GM18507 (cell line): ENCODE results near the gene TSPAN19.
"Not testable (repeated sequence)": the region's sequence is repeated elsewhere in the genome, so short reads cannot be mapped to it uniquely, and the experiment has no call there.

Source experiments
- DNase-seq: peaks from one replicate; pipeline ENCODE4 v3.0.0; 2011; ENCODE audit warnings: low read depth; ENCODE audit not compliant: insufficient read length; ENCODE audit errors: extremely low spot score
- FAIRE-seq: peaks from 2 replicates; lab custom pipeline; 2011; peaks lifted over from hg19 to GRCh38; lab: Jason Lieb, UNC

TSPAN19 gene

DNA sequence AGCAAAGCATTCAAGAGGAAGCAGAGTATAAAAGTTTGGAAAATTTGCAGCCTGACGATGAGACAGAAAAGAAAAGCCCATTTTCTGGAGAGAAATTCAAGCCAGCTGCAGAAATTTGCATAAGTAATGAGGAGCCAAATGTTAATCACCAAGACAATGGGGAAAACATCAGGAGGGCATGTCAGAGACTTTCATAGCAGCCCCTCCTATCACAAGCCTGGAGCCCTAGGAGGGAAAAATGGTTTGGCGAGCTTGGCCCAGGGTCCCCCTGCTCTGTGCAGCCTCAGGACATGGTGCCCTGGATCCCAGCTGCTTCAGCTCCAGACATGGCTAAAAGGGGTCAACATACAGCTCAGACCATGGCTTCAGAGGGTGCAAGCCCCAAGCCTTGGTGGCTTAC, 31.0 kb downstream of the TSPAN19 start:
- not testable (repeated sequence) for FAIRE-seq, DNase-seq

DNA sequence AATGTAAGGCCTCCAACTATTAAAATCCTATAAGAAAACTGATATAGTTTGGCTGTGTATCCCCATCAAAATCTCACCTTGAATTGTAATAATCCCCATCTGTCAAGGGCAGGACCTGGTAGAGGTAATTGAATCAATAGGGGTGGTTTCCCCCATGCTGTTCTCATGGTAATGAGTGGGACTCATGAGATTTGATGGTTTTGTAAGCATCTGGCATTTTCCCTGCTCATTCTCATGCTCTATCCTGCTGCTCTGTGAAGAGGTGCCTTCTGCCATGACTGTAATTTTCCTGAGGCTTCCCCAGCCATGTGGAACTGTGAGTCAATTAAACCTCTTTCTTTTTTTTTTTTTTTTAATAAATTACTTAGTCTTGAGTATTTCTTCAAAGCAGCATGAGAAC, 31.9 kb downstream of the TSPAN19 start:
- no peak for DNase-seq
- FAIRE-seq, result no peak

DNA sequence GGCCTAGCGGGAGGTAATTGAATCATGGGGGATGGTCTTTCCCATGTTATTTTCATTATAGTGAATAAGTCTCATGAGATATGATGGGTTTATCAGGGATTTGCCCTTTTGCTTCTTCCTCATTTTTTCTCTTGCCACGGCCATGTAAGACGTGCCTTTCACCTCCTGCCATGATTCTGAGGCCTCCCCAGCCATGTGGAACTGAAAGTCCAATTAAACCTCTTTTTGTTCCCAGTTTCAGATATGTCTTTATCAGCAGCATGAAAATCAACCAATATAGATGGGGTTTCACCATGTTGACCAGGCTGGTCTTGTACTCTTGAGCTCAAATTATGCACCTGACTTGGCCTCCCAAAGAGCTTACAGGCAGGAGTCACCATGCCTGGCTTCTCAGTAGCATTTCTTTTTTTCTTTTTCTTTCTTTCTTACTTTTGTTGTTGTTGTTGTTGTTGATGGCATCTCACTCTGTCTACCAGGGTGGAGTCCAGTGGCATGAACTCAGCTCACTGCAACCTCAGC, 33.2 kb downstream of the TSPAN19 start:
- DNase-seq (no peak), FAIRE-seq (no peak)

DNA sequence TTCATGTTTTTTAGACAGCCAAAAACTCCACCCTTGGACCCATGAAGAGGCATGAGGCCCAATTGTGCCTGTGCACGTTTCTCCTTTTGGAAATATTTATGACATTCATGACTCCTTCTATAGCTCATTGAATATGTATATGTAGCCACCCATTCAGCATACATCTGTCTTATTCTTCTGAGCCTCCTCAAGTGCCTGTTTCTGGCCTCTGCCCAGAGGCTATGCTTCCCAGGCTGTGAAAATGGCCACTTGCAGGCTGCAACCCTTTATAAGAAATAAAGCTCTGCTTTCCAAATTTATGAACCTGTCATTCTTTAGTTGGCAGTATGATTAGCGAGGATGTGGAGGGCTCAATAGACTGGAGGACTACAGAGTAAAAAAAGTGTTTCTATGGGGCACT, 35.3 kb downstream of the TSPAN19 start:
- FAIRE-seq (no peak), DNase-seq (no peak)

DNA sequence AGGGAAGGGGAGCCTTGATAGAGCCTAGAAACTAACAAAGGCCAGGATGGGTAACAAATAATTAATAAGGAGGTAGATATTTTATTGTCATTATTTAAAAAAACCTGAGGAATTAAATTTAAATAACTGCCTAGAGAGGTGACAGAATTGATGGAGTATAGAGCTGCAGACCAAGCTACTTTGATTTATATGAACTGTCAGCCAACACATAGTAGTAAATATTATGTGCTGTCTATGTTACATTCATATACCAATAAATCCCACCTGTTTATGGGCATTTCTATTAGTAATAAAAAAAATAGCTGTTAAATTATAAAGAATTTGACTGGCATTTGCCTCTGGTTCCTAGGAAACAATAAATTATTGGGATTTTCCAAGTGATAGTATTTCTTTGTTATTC, 37.7 kb downstream of the TSPAN19 start:
- DNase-seq (no peak), FAIRE-seq (no peak)

DNA sequence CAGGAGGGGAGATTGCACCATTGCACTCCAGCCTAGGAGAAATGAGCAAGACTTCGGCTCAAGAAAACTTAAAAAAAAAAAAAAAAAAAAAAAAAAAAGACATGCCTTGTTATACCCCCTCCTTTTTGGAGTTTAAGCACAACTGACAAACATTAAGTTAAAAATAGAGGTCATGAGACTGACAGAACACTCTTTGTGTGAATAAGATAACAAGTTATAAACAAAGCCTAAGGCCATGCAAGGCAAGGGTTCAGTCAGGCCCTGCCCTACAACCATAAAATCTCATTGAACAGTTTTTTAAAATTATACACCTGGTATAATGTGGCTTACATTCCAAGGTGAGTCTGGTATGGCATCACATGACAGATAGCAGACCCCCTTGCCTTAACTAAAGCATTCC, 39.3 kb downstream of the TSPAN19 start:
- FAIRE-seq (no peak), DNase-seq (no peak)

DNA sequence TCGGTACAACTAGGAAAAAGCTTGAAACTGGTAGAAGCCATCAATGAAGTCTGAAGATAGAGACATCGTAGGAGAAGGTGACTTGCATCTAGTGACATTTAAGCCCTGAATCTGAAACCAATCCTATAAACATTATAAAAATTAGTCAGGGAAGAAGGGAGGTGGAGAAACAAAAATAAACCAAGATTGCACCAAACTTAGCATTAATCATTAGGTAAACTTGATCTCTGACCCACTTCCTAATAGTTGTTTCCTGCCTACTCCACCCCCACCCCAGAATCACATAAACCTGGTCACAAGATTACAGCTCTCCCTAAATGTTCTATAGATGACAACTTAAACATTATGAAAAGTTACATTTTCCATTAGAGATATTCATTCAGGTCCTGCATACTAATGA, 40.4 kb downstream of the TSPAN19 start:
- FAIRE-seq (no peak), DNase-seq (no peak)

DNA sequence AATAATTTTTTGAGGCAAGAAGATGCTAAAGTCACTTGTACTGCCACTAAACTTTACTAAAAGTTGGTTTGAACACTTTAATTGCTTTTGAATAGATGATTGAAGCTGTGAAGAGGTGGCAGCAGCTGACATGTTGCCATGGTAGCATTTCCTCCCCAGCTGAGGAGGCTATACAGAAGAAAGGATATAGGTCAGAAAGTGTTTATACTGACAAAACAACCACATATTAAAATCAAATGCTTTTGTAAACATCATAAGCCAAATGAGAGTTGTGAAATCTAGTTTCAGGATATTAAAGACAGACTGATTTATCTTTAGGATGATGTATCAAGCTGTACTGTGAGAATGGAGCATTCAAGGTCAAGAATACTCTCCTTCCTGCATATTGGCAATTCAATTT, 41.7 kb downstream of the TSPAN19 start:
- FAIRE-seq (no peak), DNase-seq (no peak)

DNA sequence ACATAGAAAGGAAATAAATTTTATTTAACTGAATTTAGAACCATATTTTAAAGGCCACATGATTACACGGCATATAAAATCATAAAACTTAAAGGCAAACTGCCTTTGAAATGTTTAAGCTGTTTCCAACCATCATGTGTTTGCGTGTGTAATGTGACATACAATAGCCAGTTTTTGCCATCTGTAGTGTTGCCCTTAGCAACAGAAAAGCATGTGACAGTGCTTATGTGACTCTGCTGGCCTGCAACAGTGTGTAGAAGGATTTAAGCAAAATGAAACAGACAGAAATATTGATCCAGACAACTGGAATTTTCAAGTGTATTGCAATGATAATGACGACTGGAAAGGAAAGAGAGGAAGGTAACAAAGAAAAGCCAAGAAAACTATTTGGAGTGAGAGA, 49.5 kb downstream of the TSPAN19 start:
- no peak for DNase-seq
- FAIRE-seq, result no peak

DNA sequence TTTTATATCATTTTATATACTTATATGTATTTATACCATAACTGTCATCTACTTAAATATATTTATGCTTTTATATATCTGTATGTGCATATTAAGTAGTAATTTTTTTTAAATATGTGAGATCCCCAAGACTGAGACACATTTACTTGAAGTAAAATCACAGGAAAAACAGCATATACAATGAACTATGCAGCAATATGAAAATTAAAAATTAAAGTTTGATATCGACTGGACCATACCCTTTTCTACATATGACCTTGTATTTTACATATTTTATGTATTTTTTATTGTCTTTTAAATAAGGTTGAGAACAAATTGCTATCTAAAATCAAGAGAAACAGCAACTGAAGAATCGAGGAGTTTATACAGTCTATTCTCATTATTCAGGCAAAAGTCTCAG, 50.0 kb downstream of the TSPAN19 start:
- FAIRE-seq (no peak), DNase-seq (no peak)

DNA sequence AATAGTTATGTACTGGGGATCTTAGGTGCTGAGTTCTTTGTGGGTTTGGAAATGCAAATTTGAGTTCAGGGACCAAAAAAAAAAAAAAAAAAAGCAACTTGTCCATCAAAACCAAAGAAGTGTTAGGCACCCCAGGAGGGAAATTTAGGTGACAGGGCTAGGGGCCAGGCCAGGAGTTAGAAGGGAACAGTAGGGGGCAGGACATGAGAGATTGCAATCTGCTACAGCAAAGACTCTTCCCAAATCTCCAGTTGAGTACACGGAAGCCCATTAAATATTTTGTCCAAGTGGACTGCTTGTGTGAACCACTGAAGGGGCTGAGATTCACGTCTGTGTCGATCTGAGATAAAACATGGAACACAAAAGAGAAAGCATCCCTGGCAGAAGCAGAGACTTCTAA, 52.8 kb downstream of the TSPAN19 start:
- FAIRE-seq, result no peak
- no peak for DNase-seq

DNA sequence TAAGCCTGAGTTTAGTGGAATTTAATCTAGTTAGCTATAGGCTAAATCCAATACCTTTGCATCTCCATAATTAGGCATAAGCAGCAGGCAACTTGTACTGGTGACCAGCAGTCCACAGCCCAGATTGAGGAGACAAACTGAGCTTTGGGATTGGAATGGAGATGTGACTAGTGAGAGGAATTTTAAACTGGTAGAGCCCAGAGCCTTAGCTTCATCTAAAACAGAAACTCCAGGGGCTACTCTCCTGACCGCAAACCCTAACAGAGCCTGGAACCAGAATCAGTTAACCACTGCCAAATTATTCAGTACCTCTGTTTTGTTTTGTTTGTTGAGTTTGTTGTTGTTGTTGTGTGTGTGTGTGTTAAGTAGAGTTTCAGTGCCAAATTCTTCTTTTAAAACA, 53.2 kb downstream of the TSPAN19 start:
- DNase-seq, result no peak
- no peak for FAIRE-seq

DNA sequence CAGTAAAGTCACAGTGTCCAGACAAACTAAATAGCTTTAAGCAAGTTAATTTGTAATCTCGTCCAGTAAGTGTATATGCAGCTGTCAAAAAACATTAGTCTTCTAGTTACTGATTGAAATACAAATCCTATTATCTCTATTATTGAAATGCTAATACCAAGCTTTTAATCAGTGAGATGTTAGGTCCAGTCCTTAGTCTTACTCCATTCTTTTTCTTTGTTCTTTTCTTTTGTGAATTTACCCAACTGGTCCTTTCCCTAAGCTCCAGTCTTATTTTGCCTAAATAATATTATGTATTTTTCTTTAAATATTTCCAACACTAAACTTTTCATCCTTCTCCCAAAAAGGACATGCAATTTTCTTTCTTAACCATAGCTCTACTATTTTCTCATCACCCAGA, 57.2 kb downstream of the TSPAN19 start:
- no peak for DNase-seq
- no peak for FAIRE-seq

DNA sequence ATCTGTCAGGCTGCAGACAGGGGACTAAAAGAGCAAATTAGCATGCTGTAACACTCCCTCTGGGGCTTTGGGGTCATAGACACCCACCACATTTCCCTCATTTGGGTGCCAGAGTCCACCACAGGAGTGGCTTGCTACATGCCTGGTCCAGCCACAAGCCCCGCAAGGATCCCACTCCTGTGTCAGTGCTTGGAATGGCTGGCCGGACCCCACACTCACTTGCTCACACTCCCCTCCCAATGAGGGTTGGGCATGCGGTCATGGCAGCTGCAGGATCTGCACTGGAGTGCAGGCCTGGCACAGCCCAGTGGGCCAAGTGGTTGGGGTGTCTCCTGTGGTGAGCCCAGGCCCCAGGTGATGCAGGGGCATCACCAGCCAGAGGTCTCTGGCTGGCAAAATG, 59.9 kb downstream of the TSPAN19 start:
- DNase-seq, result no peak
- FAIRE-seq, result no peak

DNA sequence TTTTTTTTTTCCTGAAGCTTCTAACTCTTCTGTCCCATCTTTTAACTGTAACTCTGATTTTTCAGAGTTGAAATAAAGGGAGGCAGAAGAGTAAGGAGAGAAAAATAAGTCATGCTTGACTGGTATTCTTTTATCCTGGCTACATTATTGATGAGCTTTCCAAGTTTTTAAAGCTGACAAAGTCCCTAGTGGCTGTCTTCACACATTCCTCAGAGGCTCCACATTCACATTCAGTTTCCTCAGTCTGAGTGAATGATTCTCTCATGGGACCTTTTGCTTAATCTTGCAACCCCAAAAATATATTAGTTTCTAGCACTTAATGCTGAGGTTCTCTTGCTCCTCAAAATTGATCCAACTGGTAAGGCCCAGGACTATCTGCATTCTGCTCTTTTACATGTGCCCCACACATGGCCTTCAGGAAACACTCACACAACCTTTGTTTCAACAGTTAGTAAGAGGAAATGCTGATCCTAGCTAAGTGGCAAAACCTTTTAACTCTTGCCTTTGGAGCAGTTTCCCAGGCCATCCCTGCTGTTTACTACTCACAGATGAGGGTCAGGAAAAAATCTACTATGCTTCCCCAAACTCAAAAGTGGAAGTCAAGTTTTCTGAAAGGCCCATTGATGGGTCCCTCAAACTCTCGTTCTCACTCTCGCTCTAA, 61.8 kb downstream of the TSPAN19 start:
- FAIRE-seq, result no peak
- no peak for DNase-seq

DNA sequence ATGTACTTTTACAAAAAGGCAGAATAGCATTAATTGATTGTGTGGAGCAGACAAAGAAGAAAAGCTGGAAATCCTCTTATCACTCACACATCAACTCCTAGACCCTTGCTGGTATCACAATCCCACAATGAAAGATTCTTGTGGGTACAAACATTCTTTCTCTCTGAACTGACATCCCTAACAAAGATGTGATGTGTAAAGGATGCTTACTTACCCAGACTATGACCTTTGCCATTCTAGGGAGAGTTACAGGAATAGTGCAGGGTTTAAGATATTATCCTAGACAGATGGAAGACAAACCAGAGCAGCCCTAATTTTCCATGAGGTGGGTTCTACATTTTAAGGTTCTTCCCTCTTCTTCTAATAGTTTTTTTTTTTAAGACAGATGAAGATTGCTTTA, 63.1 kb downstream of the TSPAN19 start:
- no peak for FAIRE-seq
- DNase-seq, result no peak

DNA sequence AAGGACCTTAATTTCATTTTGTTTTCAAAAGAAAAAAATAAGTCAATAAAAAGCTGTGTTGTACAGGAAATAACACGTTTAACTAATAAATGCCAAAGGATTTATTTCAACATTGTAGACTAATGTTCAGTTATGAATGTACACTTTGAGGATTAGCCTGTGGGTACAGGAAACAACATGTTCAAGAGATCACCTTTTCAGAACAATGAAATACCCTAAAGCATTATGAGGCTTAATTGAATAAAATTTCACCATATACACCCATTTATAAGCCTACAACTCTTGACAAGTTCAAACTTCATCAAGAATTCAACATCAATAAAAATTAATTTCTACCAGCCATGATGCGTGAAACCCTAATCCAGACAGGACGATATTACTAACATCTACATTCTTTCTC, 66.9 kb downstream of the TSPAN19 start:
- DNase-seq (no peak), FAIRE-seq (no peak)
